Transverse colon (tissue), 4 donors: Measurements from ENCODE around the gene VAPB. TPM values are rescaled to one million over a fixed set of nuclear protein-coding genes. Genes with fewer than 3 reads are reported as not detected.

Experiments
- DNase-seq: peaks from one replicate; pipeline ENCODE4 v3.0.0-alpha.2; 2019
- H3K27ac ChIP-seq, 4 donors: fragments of 200-600 bp; sonication (generic); 2 replicates each; pipeline ENCODE4 v1.5.1; 2016 to 2018; ENCODE audit warnings: inconsistent platforms in 4 of 4
- H3K27me3 ChIP-seq: fragments of 200-600 bp; sonication (generic); 2 replicates; pipeline ENCODE4 v1.5.1; 2017; ENCODE audit warnings: inconsistent platforms
- H3K36me3 ChIP-seq, 4 donors: fragments of 200-600 bp; sonication (generic); 2 replicates each; pipeline ENCODE4 v1.5.1; 2017 to 2019; ENCODE audit warnings: inconsistent platforms in 4 of 4
- H3K4me1 ChIP-seq, 4 donors: fragments of 200-600 bp; sonication (generic); 2 replicates each; pipeline ENCODE4 v1.5.1; 2017 to 2020; ENCODE audit warnings: inconsistent platforms in 4 of 4
- H3K4me3 ChIP-seq, 4 donors: fragments of 200-600 bp; sonication (generic); 1 replicate in 1 of 4; 2 replicates in 3 of 4; pipeline versions ENCODE4 v1.5.1 to v1.6.1; 2017 to 2019; ENCODE audit warnings: inconsistent platforms in 4 of 4
- H3K9me3 ChIP-seq, 2 donors: fragments of 200-600 bp; sonication (generic); 2 replicates each; pipeline ENCODE4 v1.5.1; 2017 to 2019; ENCODE audit warnings: inconsistent platforms in 2 of 2
- CTCF ChIP-seq, 5 experiments: fragments of 200-600 bp in 3 of 5; fragments of 450-650 bp in 2 of 5; sonication (generic) in 3 of 5; IDR thresholded peaks; 1 replicate in 2 of 5; 2 replicates in 3 of 5; pipeline ENCODE4 v1.5.1; 2016 to 2017; ENCODE audit warnings: antibody characterized with exemption in 5 of 5, inconsistent platforms in 3 of 5, mild to moderate bottlenecking in 2 of 5, moderate library complexity in 1 of 5
- EP300 ChIP-seq: sonication (generic); formaldehyde crosslinking; IDR thresholded peaks from one replicate; pipeline ENCODE4 v1.6.1; 2017; ENCODE audit warnings: antibody characterized with exemption, low read depth
- POLR2A ChIP-seq: fragments of 450-650 bp; IDR thresholded peaks from one replicate; pipeline ENCODE4 v1.6.1; 2016; ENCODE audit warnings: antibody characterized with exemption, mild to moderate bottlenecking, moderate library complexity
- POLR2AphosphoS5 ChIP-seq, 3 donors: sonication (generic); formaldehyde crosslinking; IDR thresholded peaks; one replicate each; pipeline ENCODE4 v1.6.1; 2016; ENCODE audit warnings: antibody characterized with exemption in 3 of 3
- WGBS, 2 donors: methylation state at CpG; one replicate each; pipeline ENCODE4 v1.1.5; 2018; ENCODE audit warnings: low coverage in 1 of 2; 5-methylcytosine and 5-hydroxymethylcytosine counted together
- in situ Hi-C, 4 donors: fragments of 200-750 bp; cut with MboI; loops; one replicate each; pipeline versions ENCODE4 v1.15.0 to v1.15.1; 2017; ENCODE audit warnings: low sequenced_read_pairs in 3 of 4, low pct_ligation_motif_present in 1 of 4, low pct_unique_long_range_greater_than_20kb in 1 of 4
- intact Hi-C: fragments of 100-400 bp; cut with DNase I; formaldehyde crosslinking; loops from one replicate; pipeline ENCODE4 v1.15.1; 2023; ENCODE audit warnings: low total_unique reads
- total RNA-seq, 4 donors: library from RNA; depleted of rRNA; stranded (reverse); fragments of >200 nt; gene quantifications; one replicate each; pipeline ENCODE4 v1.1.0, GENCODE V29; 2016

Gene VAPB
- total RNA-seq, 4 donors from 2014 or later = 11.6 to 44.8 (median 28.0) TPM

- in situ Hi-C loops = loop anchor here in 3 of 4 donors (25.0 kb wide), 2 partner anchors 357 to 732 kb away; no protein-coding TSS in a partner anchor
- H3K36me3 ChIP-seq = no peaks in the 10 kb centered on the region
- peak overlapping the region in 2 of 4 donors; percentile 50 to 59 for H3K27ac ChIP-seq
- intact Hi-C loops = loop anchor here (2.0 kb wide), 1 partner anchor 170 kb away; the partner anchor contains the start of gene STX16
- DNase-seq = no peak
- no peaks in the 10 kb centered on the region for H3K27me3 ChIP-seq
- peaks cover 4 to 7% of the 10 kb centered on the region in 2 donors for H3K9me3 ChIP-seq
- H3K4me3 ChIP-seq = no peak overlapping the region
- 49 to 80% methylated on average over 1 to 16 of the region's 16 CpGs for WGBS, 2 donors
- TF ChIP-seq EP300 (no peak), POLR2AphosphoS5 (IDR thresholded peaks at IDR 0.05) (peak in 1 of 3 donors; percentile 13), POLR2A (no peak), CTCF (IDR thresholded peaks at IDR 0.05) (no peak)
- H3K4me1 ChIP-seq = peaks cover 6 to 9% (median 8%) of the 10 kb centered on the region in 4 donors
Observed at GRCh38 chr20:58480551-58481336, 91.7 kb downstream of the VAPB start.

GRCh38 chr20:58481481-58482021 lies 92.5 kb downstream of the VAPB start:
- H3K27me3 ChIP-seq = no peaks in the 10 kb centered on the region
- intact Hi-C loops = loop anchor here (2.0 kb wide), 1 partner anchor 169 kb away; the partner anchor contains the start of gene STX16
- H3K27ac ChIP-seq = peak overlapping the region in 2 of 4 donors; percentile 50 to 59
- H3K9me3 ChIP-seq = peaks cover 12 to 15% of the 10 kb centered on the region in 2 donors
- peak; percentile 60 to 84 (median 70) for TF ChIP-seq CTCF (IDR thresholded peaks at IDR 0.05)
- no peak for TF ChIP-seq POLR2A
- H3K36me3 ChIP-seq = no peaks in the 10 kb centered on the region
- WGBS, 2 donors = 24% methylated on average over 18 of the region's 18 CpGs; no CpG with 5 or more reads in 1 of the 2 donors
- peak overlapping the region in 1 of 4 donors; percentile 18 for H3K4me3 ChIP-seq
- peak; percentile 59 for DNase-seq
- in situ Hi-C loops = loop anchor here in 3 of 4 donors (25.0 kb wide), 2 partner anchors 356 to 731 kb away; no protein-coding TSS in a partner anchor
- peaks cover 6 to 9% (median 8%) of the 10 kb centered on the region in 4 donors for H3K4me1 ChIP-seq

- intact Hi-C loops = no loop called here
- Histone ChIP-seq H3K27ac (no peak overlapping the region), H3K27me3 (no peaks in the 10 kb centered on the region), H3K4me1 (peaks cover 6 to 9% (median 8%) of the 10 kb centered on the region in 4 donors), H3K4me3 (no peak overlapping the region), H3K9me3 (peaks cover 17% of the 10 kb centered on the region in 2 donors), H3K36me3 (no peaks in the 10 kb centered on the region)
- in situ Hi-C loops = loop anchor here in 3 of 4 donors (25.0 kb wide), 2 partner anchors 355 to 730 kb away; no protein-coding TSS in a partner anchor
- TF ChIP-seq POLR2A = no peak
- TF ChIP-seq CTCF (IDR thresholded peaks at IDR 0.05) = no peak
- no peak for TF ChIP-seq EP300
- TF ChIP-seq POLR2AphosphoS5 (IDR thresholded peaks at IDR 0.05) = no peak
- WGBS, 2 donors = 86% methylated on average over 10 of the region's 10 CpGs; no CpG with 5 or more reads in 1 of the 2 donors
- no peak for DNase-seq
Observed at GRCh38 chr20:58482416-58482815, 93.4 kb downstream of the VAPB start.

DNA sequence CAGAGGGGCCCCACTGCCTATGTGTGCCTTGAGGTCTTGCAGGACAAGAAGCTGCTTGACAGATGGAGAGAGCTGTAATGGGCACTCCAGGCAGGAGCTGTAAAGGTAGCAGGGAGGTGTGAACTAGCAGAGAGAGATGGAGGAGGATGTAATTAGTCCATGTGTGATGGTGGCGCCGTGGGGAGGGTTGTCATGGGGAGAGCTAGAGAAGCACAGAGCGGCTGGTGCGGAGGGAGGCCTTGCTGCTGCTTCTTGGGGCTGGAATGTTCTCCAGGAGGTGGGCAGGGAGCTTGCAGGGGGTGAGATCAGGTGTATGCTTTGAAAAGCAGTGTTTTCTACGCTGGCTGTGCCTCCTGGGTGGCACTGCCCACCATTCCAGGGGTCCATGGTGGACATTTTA lies 94.0 kb downstream of the VAPB start:
- intact Hi-C loops (no loop called here), in situ Hi-C loops (loop anchor here in 3 of 4 donors (25.0 kb wide), 2 partner anchors 354 to 729 kb away; no protein-coding TSS in a partner anchor)
- Histone ChIP-seq H3K4me3 (no peak overlapping the region), H3K9me3 (peaks cover 16 to 17% of the 10 kb centered on the region in 2 donors), H3K27ac (no peak overlapping the region), H3K36me3 (no peaks in the 10 kb centered on the region), H3K4me1 (peaks cover 6 to 9% (median 8%) of the 10 kb centered on the region in 4 donors), H3K27me3 (no peaks in the 10 kb centered on the region)
- 91 to 100% methylated on average over 1 to 5 of the region's 5 CpGs for WGBS, 2 donors
- TF ChIP-seq POLR2AphosphoS5 (IDR thresholded peaks at IDR 0.05) (no peak), EP300 (no peak), CTCF (IDR thresholded peaks at IDR 0.05) (no peak), POLR2A (no peak)
- no peak for DNase-seq
